Cardiac fibroblast (primary cell): ENCODE results near the gene TYW1.

Experiments used
- DNase-seq, 2 donors: peaks; one replicate each; pipeline versions ENCODE4 v3.0.0 to v3.0.0-alpha.2; 2010; ENCODE audit warnings: low read depth in 2 of 2
- H3K4me3 ChIP-seq, 2 donors: replicated peaks in 1 of 2; 1 replicate in 1 of 2; 2 replicates in 1 of 2; pipeline ENCODE4 v1.5.1; 2011; ENCODE audit warnings: low read depth in 2 of 2, low read length in 2 of 2, mild to moderate bottlenecking in 2 of 2, moderate library complexity in 1 of 2
- TF ChIP-seq, protein P1 (sequence below): IDR thresholded peaks from one replicate; pipeline ENCODE4 v1.5.1; 2011; ENCODE audit warnings: low read depth, mild to moderate bottlenecking, low read length, inconsistent platforms

The TYW1 gene, protein sequence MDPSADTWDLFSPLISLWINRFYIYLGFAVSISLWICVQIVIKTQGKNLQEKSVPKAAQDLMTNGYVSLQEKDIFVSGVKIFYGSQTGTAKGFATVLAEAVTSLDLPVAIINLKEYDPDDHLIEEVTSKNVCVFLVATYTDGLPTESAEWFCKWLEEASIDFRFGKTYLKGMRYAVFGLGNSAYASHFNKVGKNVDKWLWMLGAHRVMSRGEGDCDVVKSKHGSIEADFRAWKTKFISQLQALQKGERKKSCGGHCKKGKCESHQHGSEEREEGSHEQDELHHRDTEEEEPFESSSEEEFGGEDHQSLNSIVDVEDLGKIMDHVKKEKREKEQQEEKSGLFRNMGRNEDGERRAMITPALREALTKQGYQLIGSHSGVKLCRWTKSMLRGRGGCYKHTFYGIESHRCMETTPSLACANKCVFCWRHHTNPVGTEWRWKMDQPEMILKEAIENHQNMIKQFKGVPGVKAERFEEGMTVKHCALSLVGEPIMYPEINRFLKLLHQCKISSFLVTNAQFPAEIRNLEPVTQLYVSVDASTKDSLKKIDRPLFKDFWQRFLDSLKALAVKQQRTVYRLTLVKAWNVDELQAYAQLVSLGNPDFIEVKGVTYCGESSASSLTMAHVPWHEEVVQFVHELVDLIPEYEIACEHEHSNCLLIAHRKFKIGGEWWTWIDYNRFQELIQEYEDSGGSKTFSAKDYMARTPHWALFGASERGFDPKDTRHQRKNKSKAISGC

DNA sequence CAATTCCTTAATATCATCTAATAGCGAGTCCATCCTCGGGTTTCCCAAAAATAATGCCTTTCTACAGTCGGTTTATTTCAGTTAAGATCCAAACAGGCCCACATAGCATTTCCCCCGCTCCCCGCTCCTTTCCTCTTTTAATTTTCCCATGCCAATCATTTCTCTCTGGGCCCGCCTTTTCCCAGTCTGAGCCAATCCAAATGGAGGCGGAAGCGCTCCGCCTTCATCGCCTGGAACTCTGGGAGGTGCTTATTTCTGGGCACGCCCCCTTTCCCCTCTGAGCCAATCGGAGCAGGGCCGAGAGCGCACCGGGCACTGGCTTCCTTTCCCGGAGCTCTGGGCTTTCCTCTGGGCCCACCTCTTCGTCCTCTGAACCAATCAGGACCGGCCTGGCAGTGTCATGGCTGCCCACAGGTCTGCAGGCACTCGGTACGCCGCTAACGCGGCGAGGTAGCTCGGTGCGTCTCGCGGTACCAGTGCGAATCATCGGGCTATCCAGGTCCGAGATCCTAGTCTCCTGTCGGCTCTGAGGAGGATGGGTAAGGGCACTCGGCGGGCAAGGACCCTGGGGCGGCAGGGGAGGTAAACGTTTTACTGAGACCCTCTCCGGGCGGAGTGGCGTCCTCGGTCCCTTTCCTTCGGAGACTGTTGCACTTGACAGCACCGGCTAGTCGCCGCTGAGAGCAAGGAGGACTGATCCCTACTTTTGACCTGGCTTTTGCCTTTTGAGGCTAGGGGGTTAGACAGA lies at the start of gene TYW1:
TYW1 (plus strand) TSS at position 390 of the 748 bp plus-strand sequence; CDS start at position 536, 146 bp downstream.
- DNase-seq, result peak; percentile 98 to 99
- H3K4me3 ChIP-seq, result peak within 1 kb of the TSS; percentile 71 to 72

DNA sequence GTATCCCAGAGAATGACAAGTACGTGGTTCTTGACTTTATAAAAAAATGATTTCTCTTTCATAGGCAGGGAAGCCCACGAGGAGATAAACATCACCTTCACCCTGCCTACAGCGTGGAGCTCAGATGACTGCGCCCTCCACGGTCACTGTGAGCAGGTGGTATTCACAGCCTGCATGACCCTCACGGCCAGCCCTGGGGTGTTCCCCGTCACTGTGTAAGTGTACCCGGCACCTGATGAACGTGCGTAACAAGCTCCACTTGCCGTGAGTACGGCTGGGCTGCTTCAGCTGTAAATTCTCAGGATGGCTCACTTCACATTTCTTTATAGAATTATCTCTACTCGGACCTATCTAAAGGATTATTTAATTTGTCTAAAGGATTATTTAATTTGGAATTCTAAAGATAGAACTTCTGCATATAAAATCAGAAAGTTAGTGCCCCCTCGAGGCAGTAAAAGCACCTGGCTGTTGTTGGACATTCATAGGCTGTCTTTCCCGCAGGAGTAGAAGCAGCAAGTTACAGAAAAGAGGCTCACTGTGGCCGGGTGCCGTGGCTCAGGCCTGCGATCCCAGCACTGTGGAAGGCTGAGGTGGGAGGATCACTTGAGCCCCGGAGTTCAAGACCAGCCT lies 48.0 kb upstream of the TYW1 start:
- DNase-seq, result no peak
- H3K4me3 ChIP-seq, result no peak overlapping the region
- TF ChIP-seq, protein P1, sequence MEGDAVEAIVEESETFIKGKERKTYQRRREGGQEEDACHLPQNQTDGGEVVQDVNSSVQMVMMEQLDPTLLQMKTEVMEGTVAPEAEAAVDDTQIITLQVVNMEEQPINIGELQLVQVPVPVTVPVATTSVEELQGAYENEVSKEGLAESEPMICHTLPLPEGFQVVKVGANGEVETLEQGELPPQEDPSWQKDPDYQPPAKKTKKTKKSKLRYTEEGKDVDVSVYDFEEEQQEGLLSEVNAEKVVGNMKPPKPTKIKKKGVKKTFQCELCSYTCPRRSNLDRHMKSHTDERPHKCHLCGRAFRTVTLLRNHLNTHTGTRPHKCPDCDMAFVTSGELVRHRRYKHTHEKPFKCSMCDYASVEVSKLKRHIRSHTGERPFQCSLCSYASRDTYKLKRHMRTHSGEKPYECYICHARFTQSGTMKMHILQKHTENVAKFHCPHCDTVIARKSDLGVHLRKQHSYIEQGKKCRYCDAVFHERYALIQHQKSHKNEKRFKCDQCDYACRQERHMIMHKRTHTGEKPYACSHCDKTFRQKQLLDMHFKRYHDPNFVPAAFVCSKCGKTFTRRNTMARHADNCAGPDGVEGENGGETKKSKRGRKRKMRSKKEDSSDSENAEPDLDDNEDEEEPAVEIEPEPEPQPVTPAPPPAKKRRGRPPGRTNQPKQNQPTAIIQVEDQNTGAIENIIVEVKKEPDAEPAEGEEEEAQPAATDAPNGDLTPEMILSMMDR, result no peak

DNA sequence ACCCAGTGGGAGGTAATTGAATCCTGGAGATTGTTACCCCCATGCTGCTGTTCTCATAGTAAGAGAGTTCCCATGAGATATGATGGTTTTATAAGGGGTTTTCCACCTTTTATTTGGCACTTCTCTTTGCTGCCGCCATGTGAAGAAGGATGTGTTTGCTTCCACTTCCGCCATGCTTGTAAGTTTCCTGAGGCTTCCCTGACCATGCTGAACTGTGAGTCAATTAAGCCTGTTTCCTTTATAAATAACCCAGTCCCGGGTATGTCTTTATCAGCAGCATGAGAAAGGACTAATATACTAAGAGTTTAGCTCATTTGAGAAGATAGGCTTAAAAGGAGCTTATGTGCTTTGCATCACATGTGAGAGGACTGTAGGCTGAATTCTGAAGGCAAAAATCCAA lies 46.3 kb upstream of the TYW1 start:
- no peak overlapping the region for H3K4me3 ChIP-seq
- TF ChIP-seq, protein P1, result no peak
- DNase-seq, result no peak

DNA sequence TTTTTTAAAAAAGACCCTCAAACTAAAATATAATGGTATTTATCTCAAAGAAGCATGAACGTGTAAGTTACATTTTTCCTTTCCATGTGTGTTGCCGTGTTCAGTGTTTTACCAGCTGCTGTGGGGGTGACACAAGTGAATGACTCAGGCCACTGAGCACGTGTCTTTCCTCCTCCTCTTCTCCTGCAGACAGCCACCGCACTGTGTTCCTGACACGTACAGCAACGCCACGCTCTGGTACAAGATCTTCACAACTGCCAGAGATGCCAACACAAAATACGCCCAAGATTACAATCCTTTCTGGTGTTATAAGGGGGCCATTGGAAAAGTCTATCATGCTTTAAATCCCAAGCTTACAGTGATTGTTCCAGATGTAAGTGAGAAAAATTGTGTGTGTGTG lies 45.9 kb upstream of the TYW1 start:
- TF ChIP-seq, protein P1, result no peak

DNA sequence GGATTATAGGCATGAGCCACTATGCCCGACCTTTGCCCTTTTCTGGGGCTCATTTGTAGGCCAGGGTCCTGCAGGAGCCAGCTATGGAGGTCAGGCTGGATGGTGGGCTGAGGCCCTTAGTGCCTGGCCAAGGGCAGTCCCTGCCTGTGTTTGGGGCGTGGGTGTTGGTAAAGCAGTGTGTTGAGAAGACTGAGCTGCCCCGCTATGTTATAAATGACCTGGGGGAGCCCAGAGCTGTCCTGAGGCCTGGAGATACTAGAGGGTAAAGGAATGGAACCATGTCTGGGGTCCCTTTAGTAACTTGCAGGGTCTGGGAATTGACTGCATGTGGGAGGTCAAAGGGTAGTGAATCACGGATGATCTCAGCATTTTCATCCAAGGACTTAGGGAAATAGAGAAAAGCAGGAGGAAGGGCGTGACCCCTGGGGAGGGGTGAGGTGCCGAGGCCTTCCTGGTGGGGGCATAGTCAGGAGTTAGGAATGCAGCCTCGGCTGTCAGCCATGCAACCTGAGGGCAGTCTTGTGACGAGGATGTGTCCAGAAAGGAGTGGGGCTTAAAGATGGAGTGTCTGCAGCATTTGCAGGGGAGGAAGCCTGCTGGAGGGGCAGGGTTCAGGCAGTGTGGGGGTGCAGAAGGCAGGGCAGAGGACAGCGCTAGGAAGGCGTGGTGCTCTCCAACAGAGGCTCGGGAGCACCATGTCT lies 44.1 kb upstream of the TYW1 start:
- TF ChIP-seq, protein P1, result no peak
- DNase-seq, result peak; percentile 65 to 66

More for the DNA sequence above, 45.9 kb upstream of the TYW1 start:
- H3K4me3 ChIP-seq, result no peak overlapping the region
- DNase-seq, result peak in 1 of 2 donors; percentile 45

DNA sequence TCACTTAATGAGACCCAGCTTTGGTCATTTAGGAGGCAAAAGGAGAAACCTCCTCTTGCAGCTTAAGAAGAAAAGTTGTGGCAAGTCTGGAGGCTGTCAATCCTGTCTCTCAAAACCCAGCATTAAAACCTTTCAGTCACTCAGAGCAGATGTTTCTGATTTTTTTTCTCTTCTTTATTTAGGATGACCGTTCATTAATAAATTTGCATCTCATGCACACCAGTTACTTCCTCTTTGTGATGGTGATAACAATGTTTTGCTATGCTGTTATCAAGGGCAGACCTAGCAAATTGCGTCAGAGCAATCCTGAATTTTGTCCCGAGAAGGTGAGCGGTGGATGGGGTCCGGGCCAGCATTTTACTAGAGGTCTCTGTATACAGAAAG lies 43.6 kb upstream of the TYW1 start:
- no peak for DNase-seq
- H3K4me3 ChIP-seq, result no peak overlapping the region
- TF ChIP-seq, protein P1, result no peak

More for the DNA sequence above, 44.1 kb upstream of the TYW1 start:
- no peak overlapping the region for H3K4me3 ChIP-seq
